Tongue (tissue), 2 donors: ENCODE results near the gene USP32. TPM values are rescaled to one million over a fixed set of nuclear protein-coding genes. Genes with fewer than 3 reads are reported as not detected.

Experiments used
- DNase-seq: peaks from one replicate; pipeline ENCODE4 v3.0.0-alpha.2; 2015
- total RNA-seq: library from RNA; depleted of rRNA; stranded (reverse); fragments of >200 nt; gene quantifications from one replicate; pipeline ENCODE4 v1.2.3, GENCODE V29; 2014

The USP32 gene
- total RNA-seq, 1 donor from 2014 or later = 49.0 TPM

DNA sequence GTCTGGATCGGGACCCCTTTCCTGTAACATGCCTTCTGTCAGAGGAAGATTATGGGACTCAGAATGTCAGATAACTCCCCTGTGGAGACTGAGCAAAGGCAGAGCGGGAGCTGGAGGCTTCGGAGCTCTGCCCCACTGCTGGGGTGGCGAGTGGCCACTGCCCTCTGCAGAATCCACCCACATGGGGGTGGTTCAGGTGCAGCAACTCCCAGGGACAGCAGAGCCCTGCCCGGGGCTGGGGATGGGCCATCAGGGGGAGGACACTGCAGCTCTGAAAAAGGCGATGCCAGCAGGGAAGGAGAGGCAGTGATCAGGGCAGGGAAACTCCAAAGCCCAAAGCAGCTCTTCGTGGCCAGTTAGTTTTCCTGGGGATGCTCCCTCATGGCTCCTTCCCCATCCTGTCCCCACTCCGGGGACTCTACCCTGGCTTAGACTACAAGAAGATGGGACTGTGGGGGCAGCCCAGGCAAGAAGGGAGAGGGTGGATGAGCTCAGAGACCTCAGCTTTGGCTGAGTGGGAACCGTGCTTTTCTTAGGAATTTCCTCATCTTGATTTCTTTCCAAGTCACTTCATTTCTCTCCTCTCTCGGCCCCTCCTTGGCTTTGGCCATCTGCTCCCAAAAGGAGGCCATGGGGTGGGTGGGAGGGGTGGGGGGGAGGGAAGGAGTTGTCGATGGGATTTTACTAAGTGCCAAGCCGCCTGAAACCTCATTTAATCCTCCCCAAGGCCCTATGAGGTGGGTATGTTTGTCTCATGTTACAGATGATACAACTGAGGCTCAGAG is 238.1 kb downstream of the USP32 start:
- peak; percentile 27 for DNase-seq

DNA sequence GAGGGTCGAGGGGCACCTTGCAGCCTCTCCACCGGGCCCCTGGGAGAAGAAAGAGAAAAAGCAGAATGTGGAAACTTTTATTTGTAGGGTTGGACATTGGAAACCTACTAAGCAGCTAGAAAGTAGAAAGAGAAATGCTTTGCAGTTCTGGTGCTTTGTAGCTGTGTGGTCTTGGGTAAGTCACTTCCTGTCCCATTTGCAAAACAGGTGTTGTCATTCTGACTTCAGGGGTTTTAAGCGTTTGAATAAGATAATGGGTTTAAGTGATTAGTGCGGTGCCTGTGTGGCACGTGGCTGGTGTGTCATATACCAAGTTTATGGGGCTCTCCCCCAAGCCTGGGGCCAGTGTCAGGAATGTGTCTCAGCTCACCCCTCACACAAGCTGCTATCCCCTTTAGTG is 240.6 kb downstream of the USP32 start:
- no peak for DNase-seq

DNA sequence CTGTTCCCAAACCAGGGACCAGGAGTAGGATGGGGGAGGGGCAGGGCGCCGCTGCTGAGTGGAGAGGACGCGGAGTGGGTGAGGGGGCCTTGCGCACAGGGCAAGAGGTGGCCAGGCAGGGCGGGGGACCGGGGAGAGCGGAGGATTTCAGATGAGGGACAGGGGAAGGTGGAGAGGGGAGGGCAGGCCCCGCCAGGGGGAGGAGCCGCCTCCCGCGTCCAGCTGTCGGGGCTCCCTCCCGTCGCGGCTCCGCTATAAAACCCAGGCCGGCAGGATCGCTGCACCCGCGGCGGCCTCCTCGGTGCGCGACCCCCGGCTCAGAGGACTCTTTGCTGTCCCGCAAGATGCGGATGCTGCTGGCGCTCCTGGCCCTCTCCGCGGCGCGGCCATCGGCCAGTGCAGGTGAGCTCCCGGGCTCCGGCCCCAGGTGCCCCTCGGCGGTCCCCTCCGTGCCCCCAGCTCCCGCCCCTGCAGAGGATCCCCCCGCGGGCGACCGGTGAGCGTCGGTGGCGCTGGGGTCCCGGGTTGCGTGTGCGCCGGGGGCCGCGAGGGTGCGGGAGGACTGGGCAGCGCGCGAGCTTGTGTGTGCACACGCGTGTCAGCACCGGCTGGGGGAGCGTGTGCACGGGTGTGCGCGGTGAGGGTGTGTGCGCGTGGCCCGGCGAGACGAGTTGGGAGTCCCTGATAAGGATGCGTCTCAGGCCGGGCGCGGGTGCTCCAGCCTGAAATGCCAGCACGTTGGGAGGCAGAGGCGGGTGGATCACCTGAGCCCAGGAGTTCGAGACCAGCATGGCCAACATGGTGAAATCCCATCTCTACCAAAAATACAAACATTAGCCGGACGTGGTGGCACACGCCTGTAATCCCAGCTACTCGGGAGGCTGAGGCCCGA is 242.0 kb downstream of the USP32 start, which contains the start of gene CA4:
Gene CA4, plus strand, starts transcription at position 283 of the 892 bp plus-strand sequence. Its CDS starts 62 bp downstream, at position 345.
- no peak for DNase-seq

DNA sequence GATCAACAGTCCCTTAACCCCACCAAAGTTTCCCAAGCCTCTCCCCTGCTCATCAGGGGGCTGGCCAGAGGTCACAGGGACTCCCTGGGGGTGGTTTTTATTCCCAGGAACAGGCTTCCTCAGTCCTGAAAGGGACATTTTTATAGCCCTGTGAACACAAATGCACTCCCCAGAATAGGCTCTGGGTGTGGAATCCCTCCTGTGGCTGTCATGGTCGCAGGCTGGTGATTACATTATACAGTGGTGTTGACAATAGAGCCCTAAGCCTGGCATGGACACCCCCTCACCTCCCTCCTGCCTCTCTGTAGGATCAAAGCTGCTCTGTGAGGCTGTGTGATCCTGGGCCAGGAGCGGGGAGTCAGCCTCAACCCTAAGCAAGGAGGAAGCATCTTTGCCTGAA is 243.6 kb downstream of the USP32 start:
- DNase-seq = no peak

DNA sequence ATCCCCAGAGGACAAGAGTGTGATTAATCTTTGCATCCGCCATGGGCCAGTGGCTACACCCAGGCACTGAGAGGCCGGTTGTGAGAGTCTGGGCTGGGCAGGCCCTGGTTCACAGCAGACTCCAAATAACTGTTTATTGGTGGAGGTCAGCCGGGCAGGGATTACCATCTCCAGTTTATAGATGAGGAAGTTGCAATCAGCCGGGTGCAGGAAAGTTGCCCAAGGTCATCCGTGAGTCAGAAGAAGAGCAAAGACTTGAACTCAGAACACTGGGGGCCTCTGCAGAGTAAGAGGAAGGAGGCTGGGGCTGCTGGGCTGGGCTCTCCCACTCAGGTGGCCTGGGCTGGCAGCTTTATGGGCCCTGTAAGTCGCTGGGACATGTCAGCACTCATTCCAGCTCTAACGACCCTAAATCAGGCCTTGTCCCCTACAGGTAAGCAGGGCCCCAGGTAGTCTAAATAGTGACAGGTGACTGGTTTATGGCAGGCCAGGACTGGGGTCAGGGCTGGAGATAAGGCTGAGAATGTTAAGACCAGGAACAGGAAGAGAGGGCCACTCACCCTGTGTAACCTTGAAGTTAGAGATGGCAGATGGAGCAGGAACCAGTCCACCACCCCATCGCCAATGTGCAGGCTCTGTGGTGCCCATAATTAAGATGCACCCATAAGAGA is 244.2 kb downstream of the USP32 start:
- no peak for DNase-seq

DNA sequence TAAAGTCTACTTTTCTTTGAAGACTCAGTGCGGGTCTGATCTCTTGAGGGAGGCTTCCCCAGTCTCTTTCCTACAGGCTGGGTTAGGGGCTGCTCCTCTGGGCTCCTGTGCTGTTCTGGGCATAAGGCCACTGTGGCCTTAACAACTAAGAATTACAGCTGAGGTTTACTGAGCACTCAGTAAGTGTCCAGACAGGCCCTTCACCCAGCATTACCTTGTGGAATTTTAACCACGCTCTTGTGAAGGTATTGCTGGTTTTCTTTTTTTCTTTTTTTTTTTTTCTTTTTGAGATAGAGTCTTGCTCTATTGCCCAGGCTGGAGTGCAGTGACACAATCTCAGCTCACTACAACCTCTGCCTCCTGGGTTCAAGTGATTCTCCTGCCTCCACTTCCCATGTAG is 245.7 kb downstream of the USP32 start:
- no peak for DNase-seq

DNA sequence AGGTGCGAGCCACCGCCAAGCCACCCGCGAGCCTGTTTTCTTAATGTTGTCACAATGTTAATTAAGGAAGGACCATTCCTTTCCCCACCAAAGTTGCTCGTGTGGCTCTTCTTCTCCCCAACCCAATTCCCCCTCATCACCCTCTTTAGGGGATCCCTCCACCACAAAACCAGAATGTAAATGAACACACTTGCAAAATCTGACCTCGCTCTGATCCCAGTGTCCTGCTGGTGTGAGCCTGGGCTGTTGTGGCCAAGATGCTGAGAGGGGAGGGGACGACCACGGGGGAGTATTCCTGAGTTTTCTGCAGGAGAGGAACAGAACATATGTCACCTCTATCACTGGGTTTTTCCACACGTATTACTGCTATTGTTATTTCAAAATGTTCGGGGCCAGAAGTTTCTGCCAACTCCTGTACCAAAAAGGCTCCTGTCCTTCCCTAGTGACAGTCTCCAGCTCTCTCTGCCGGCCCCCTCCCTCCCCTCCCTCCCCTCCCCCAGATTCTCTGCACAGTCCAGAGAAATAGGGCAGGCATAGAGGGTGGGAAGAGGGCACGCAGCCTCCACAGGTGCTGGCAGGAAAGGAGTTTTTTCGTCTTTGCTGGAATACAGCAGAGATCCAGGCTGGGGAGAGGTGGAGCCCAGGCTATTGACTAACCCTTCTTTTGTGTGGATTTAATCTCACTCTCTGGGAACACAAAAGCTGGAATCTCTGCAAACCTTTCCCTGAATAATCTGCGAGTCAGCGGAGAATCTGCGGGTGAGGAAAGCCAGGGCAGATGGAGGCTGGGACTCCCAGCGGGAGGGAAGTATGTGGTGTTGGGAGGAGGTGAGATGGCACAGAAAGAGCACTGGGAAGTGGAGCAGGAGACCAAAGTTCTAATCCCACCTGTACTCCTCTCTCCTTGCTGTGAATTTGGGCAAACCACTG is 246.7 kb downstream of the USP32 start:
- no peak for DNase-seq

DNA sequence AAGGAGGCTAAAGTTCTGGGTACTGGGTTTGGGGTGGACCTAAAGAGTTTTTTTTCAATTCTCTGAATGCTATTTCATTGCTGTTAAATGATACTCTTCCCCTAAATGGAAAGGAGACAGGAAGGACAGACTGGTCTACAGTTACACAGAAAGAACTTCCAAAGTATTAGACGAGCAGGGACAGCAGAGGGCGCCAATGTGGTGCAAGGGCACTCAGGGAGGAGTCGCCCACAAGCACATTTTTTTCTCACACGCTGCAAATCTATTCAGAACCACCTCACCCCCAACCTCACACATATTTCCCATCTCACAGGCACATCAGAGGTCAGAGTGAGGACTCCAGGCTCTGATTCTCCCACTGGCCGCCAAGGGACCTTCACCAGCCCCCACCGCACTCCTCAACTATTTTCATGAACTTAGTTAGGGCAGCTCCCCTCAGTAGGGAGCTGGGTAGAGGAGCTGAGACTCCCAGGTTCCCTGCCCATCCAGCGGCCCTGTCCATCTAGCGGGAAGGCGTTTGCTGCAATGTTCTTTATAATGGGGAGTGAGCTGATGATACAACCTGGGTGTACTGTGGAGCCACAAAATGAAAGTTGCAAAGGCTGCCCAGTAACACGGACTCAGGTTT is 248.9 kb downstream of the USP32 start:
- peak; percentile 73 for DNase-seq

DNA sequence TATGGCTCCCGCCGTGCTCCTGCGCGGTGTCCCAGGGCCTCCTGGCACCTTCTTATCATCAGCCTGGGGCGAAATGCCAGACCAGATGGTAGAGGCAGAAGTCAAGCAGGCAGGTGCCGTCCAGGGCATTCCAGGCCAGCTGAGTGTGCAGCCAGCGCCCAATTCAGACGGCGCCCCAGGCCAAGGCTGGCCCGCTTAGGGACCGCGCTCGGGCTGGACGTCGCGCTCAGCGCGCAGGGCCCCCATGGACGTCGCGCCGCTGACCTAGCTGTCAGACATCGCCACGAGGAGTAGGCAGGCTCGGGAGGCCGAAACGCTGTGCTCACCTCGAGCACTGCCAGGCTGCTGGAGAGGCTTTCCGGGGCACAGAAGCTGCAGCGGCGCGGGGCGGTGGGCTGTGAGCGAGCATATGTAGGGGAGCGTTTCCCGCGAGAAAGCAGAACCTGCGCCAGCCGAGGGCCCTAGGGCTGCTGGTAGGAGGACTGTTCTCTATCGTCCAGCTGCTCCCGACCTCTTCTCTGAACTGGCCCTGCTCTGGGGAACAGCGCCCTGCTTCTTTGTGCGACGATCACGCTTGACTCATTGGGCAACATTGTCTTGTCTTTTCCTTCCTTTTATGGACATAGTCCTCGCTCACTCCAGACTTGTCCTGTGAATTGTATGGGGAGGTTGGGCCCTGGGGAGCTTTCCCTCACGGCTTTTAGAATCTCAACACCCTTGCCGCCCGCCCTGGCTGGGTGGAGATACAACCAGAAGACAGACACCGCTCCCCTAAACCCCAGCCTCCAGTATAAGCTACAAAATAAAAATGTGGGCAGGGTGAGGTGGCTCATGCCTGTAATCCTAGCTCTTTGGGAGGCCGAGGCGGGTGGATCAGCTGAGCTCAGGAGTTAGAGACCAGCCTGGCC is 250.6 kb downstream of the USP32 start:
- no peak for DNase-seq

DNA sequence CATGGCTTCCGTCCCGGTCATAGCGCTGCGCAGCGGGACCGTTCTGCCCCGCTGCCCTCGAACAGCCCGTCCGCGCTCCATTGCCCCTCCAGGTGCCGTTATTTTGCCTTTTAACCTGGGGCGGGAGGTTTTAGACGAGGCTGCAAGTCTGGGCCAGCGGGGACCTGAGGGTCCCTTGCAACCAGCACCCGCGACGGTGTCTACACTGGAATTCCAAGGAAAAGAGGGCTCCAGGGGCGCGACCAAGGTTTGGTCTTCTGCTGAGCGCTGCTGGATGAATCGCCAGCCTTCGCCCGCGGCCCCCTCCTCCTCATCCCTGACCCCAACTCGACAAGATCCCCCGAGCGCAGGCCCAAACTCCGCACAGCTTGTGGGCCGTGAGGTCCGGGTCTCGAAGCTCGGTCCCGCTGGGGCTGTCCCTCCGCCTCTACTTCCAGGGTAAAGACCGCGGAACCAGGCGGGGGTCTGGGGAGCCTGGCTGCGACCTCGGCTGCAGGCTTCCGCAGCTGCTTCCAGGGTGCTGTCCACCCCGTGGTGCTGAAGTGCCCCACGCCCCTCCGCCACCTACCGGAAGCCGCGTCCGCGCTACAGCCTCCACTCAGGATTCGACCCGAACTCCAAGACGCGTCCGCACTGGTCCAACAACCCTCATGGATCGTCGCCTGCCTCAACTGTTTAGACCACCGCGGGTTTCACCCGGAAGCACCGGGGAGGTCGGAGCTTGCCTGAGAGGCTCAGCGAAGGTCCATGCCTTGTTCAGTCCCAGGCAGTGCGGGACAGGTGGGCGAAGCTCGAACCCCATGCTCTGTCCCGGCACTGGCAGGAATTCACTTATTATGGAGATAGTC is 252.3 kb downstream of the USP32 start:
- DNase-seq = peak; percentile 86

DNA sequence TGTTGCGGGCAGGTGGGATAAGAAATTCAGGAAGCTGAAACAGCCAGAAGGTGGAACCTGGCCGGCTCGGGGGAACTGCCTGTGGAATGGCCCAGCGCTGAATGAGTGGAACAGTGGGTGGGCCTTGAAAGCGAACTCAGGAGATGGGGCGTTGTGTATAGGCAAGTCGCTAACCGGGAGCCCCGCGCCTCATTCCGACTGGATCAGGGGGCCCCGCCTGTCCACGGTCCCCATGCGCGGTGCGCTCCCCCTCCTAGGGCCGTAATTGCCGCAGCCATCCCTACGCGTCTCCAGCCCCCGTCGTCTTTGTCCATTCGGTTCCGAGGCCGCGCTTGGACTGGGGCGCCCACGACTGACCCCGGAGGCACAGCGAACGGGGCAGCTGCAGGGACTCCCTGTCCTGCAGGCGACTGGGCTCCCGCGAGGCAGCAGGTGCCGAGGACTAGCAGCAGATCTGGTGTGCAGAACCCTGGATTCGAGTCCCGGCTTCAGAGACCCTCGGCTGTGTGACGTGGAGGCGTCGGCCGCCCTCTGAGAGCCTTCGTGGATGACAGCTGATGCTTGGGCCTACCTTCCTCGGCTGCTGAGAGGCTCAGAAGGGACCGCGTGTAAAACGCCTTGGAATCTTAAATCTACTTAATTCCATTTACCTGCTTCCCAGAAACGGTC is 253.0 kb downstream of the USP32 start:
- DNase-seq = no peak

DNA sequence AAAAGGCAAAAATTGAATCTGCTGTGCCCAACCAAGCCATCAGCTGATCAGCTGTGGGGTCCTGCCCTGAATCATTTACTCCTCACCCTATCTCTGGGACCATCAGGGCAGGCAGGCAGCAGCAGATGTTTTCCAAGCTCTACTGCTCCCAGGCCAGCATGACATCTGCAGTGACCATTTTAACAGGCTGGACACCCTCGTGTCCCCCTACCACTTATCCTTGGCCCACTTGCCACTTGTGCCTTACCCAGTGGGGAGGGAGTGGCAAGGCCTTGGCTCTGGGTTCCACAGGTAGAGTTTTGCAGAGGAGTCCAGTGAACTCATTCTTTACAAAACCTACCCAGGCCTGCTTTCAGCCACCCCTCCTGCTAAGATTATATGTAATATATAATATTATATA is 254.2 kb downstream of the USP32 start:
- no peak for DNase-seq

DNA sequence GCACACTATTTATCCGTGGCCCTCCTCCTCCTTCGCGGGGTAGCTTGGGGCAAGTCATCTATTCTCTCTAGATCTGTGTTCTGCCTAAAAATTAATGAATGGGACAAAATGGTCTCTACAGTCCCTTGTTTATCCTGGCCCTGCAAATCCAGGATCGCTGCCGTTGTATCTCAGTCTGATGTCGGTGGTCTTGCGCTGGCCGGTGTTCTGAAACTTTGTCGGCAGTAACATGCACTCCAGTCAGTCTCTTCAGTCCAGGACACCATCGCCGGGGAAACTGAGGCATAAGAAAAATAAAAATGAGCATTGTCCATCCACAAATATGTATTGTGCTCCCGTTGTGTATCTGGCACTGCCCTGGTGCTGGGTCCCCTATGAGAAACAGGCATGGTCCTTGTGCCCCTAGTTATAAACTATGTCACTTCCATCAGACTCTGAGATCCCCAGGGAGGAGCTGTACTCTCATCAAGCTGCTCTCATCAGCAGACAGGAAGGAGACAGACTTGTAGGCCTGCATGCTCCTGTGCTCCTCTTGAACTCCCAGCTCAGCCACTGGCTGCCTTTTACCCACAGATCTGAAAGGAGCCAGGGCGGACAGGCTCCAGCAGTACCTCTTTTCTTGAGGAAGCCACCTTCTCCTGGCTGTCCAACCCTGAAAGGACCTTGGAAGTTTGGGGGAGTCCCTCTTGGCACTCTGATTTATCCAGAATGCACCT is 255.8 kb downstream of the USP32 start:
- no peak for DNase-seq

DNA sequence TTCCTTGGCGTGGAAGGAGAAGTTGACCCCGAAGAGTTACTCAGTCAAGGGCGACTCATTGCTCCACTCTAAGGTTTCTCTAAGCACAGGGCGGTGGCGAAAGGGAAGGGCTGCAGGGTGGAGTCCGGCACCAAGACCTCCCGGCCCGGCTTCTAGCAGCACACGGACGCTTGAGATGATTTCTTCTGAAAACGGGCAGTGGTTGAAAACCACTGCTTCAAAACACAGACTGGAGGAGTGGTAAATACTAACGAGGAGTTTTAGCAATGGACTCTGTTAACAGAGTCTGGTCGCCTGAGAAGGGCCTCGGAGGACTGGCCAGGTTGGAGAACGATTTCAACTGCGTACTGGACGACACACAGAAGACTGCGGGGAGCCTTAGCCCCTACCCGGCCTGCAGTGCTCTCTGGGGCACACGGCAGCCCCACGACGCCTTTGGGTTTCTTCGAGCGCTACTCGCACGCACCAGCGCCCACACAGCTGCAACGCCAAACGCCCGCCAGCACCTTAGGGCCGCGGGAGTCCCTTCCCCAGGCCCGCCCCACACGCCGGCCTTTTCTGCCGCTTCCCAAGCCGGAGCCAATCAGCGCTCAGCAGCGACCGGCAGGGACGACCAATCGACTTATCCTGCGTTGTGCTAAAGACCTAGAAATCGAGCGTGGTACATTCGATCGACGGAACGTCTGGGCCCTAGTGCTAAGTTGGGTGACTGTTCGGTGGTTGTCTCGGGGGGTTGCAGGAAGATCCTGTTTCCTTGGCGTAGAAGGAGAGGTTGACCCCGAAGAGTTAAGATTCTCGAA is 256.6 kb downstream of the USP32 start:
- peak; percentile 91 for DNase-seq

DNA sequence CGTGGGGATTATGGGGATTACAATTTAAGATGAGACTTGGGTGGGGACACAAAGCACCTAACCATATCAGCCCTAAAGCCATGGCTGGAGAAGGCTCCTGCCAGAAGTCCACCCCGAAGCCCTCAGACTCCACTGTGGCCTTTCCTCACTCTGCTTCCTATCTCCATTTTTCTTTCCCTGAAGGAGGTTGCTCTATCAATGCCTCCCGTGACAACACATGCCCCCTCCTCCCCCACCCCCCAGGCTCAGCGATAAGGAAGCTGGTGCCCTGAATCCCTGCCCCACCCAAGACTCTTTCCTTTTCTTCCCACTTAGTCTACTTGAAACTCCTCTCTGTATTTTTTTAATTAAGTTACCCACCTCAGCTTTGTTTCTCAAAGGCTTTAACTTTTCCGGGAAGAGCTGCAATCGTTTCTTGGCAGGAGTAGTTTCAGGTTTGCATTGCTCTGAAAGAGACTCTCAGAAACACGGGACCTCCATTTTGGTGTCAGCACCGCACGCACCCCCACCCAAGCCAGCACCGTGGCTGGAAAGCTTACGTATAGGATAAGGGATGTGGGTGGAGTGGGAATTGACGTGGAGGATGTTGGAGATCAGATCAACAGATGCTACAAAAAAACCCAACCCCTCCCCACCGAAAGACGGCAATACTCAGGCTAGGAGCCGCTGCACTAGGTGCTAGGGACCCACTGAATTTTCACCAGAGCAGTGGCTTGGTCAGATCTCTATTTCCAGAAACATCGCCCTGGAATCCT is 257.4 kb downstream of the USP32 start:
- DNase-seq = peak; percentile 18

DNA sequence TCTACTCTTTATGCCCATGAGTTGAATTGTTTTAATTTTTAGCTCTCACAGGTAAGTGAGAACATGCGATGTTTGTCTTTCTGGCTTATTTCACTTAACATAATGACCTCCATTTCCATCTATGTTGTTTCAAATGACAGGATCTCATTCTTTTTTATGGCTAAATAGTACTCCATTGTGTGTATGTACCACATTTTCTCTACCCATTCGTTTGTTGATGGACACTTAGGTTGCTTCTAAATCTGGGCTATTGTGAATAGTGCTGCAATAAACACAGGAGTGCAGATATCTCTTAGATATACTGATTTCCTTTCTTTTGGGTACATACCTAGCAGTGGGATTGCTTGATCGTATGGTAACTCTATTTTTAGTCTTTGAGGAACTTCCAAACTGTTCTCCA is 261.5 kb downstream of the USP32 start:
- DNase-seq = no peak
